ENCODE data around the gene MAP3K8.
"Not testable (repeated sequence)": the region's sequence is repeated elsewhere in the genome, so short reads cannot be mapped to it uniquely, and the experiment has no call there.

The MAP3K8 gene

DNA sequence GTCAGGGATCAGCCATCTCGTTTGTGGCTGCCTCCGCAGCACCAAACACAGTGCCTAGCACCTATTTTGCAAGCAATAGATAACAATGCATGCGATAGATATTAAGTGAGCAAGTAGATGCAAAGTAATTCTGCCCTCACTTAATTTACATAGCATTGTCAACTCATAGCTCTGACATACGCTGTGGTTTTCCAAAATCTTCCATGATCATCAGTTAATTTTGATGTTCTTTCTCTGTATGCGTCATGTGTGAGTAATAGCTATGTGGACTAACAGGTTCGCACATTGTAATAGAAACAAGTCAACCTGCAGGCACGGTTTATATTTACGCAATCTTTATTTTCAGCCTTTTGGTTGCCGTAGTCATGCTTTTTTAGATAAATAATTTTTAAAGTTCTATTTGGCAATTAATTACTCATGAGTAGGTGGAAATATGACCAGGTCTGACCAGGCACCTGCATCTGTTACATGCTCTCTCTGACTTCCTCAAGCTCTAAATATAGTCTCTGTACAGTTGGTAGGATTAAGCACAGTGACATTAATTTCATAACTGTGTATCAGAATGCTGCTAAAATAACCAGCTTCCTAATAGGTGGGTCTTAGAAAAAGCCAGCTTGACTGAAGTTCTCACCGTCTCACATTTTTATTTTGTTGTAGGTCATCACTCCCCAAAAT lies 13.3 kb downstream of the MAP3K8 start:
- DNase-seq (ENCODE audit: low read depth in 2 of 2) = no peak

DNA sequence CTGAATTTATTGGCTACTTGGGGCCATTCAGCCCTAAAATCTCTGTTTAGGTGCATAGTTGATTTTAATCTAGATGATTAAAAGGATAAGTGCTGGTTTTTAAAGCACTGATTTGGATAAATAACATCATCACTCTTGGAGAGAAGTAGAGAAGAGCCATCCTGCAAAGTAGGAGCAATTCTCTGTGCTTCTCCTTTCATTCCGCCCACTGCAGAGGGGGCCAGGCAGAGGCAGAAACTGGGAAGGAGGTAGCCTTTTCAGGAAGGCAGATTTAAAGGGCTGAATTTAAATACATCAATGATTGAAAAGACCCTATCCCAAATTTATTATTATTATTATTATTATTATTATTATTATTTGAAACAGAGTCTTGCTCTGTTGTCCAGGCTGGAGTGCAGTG lies 14.1 kb downstream of the MAP3K8 start:
- DNase-seq (ENCODE audit: low read depth in 2 of 2) = no peak

DNA sequence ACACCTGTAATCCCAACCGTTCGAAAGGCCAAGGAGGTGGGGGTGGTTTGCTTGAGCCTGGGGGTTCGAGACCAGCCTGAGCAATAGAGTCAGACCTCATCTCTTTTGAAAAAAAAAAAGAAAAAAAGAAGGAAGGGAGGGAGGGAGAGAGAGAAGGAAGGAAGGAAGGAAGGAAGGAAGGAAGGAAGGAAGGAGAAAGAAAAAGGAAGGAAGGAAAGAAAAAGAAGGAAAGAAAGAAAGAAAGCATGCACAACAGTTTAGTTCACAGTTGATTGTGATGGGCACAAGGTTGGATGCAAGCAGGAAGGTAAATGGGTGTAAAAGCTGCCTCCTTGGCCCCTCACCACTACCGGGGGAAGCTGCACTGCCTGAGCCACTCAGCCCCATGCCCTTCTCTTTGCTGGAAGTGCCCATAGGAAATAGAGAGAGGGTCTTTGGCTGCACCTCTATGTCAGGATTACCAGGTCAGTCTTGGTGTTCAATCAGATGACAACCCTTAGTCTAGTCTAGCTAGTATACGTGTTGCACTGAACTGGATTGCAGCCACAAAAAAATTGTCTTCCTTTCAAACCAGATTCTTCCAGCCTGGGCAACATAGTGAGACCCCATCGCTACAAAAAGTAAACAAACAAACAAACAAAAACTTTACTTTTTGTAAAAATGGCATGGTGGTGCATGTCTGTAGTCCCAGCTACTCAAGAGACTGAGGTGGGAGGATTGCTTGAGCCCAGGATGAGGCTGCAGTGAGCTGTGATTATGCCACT lies 20.0 kb downstream of the MAP3K8 start:
- no peak for DNase-seq (ENCODE audit: low read depth in 2 of 2)

DNA sequence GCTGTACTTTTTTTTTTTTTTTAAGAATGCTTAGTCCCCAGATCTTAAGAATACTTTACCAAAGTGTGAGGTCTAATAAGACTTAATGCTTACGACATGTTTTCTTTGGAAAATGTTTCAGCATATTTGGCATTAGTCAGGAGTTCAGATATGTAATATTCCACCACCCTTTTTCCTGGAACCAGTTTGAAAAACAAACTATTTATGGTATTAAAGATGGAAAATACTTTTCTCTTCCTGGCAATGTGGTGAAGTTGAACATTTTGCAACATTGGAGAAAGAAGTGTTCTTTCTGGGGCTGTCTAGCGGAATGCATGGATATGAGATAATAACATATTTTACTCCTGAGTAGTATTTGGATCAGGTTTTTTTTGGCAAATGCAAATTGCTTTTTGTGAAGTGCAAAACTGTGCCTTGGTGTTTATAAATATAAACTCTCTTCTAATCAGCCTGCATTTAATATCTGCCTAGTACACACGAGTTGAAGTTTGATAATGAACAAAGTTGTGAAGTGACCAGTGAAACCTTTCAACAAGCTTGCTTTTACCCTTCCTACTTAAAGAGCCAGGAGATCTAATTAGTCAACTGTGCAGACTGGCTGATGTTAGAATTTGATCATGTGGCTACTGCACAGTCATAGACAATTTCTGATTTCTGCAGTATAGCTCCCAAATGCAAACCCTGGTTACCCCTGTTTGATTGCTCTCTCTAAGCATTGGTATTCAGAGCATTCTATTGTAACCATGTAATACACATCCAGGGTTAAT lies 20.9 kb downstream of the MAP3K8 start:
- no peak for DNase-seq (ENCODE audit: low read depth in 2 of 2)

DNA sequence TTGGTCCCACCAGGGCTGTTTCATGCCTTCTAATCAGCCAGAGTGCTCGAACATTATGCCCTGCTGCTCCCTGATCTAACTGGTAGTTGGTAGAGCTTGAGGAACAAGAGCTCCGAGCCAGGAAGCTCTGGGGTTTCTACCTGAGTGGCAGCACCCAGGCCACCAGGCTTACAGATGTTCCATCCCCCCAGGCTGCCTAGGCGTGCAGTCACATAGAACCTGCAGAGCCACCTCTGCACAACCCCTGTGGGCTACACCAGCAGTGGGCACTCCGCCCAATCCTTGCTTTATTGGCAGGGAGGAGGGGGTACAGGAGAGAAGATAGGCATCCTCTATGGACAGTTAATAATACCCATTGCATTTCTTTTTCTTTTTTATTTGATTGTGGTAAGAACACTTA lies 21.8 kb downstream of the MAP3K8 start:
- no peak for DNase-seq (ENCODE audit: low read depth in 2 of 2)

DNA sequence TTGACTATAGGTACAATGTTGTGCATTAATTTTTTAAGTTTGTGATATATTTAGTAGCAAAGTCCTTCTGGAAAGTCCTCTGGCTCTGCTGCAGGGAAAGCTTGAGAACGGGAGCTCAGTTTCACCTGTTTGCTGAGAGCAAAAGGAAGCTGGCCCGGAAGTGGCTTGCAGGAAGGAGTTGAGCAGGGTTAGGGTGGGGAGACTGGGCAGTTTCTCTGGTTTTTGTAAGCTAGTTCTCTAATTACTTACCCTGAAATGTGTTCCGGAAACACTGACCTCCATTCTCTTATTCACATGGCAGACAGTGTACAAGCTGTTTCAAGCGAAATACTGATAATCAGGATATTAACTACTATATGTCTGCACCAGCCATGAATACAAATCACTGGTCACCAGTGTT lies 22.3 kb downstream of the MAP3K8 start:
- no peak for DNase-seq (ENCODE audit: low read depth in 2 of 2)

DNA sequence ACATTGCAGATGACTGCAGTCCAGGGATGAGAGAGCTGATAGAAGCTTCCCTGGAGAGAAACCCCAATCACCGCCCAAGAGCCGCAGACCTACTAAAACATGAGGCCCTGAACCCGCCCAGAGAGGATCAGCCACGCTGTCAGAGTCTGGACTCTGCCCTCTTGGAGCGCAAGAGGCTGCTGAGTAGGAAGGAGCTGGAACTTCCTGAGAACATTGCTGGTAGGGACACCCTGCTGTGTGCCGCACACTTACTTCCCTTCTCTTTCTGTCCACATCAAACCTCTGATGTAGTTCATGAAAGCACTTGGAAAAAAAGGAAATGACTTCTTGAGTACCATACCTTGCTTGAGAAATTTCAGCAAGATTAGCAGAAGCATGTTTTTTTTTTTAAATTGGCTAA lies 25.3 kb downstream of the MAP3K8 start:
- no peak for DNase-seq (ENCODE audit: low read depth in 2 of 2)

DNA sequence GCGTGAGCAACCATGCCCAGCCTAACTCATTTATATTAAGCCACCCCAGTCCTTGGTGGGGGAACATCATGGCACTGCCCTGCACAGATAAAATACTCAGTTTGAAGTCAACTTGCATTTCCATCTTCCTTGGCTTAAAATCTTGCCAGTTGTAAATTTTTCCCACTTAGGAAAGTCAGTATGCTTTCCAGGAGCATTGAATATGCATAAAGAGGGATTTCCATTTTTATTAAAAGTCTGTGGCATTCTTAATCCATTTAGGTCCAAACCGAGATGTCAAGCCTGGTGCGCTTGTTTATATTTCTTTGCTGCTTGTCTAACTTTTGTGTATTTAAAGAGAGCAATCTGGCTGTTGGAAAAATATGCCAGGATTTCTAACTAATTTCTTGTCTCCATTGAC lies 26.1 kb downstream of the MAP3K8 start:
- DNase-seq (ENCODE audit: low read depth in 2 of 2) = no peak

DNA sequence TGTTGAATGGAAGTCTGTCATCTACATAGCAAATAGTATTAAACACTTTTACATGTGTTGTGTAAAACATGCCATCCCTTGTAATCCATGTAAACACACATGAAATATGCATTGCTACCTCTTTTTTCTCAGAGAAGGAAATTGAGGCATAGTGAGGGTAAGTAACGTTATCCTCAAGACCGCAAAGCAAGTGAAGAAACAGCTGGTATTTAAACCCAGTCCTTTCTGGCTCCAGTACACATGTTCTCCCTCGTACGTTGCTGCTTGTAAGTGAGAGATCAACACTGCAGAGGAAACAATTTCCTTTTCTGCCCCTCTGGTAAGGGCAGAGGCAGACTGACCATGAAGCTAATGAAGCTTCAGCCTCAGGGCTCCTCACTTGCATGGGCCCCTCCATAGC lies 28.5 kb downstream of the MAP3K8 start:
- DNase-seq (ENCODE audit: low read depth in 2 of 2) = no peak

DNA sequence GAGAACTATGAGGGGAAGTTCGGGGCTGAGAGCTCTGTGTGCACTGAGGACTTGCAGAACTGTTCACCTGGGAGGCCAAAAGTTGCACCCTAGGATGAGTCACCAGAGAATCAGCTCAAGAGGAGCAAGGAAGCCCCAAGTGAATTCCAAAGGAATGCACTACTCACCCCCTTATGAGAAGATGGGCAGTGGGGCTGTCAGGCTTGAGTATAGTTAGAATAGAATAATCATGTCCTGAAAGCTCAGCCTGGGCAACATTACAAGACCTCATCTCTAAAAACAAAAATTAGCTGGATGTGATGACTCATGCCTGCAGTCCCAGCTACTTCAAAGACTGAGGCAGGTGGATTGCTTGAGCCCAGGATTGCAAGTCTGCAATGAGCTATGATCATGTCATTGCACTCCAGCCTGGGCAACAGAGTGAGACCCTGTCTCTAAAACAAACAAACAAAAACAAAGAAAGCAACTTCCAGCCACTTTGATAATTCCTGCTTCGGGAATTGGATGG lies 30.0 kb downstream of the MAP3K8 start:
- DNase-seq (ENCODE audit: low read depth in 2 of 2) = no peak

DNA sequence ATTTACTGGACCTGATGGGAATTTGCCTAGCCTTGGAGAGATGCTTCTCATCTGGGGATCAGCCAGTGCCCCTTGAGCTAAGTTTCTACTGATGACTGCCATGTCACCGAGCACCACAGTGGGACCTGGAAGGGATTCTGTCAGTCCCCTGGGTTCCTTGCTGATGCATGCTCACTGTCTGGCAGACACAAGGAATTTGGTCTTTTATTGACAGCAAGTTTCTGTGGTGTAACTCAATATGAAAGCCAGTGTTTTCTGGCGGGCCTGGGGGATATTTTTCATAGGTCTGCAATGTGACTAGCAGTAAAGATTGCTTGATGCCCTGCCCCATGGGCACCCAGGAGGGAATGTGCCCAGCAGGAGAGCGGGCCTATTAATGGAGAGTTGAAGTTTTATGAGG lies 30.7 kb downstream of the MAP3K8 start:
- no peak for DNase-seq (ENCODE audit: low read depth in 2 of 2)

DNA sequence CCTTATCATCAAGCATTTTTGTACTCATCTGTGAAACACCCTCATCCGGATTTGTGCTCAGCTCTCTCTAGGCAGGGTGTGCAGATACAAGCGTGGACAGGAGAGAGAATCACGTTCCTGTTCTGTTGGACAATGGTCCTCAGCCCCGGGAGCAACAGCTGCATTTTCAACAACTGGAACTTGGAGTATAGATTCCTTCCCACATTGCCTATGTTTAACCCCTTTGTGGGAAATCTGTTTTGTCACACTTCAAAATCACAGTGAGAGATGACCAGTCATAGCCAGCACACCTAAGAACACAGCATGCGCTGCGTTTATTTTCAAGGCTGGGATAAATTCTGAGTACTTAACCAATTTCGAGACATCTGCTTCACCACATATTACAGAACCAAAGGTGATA lies 32.5 kb downstream of the MAP3K8 start:
- no peak for DNase-seq (ENCODE audit: low read depth in 2 of 2)

DNA sequence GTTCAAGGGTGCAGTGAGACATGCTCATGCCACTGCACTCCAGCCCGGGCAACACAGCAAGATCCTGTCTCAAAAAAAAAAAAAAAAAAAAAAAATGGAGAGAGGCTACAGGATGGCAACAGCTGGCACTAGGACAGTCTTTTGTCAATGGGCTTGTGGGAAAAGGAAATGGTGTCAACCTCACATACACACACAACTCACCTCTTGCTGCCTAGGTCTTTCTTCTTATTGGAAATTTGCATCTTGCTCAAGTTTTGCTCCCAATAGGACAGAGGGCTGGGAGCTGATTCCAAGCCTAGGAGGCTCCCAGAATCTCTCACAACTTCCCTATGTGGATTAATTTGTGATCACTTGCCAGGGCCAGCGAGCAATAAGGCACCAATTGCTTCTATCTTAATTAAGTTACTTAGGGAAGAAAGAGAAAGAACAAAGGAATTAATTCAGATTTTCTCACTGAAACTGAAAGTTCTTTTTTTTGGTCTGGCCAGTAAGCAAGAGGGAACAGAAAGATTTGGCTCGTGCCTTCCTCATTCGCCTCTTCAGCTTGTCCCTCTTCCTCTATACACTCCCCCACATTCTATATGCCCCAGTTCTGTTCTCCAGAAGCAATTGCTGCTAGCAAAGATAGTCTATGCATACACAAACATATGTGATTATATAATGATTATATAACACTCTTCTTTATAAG lies 33.8 kb downstream of the MAP3K8 start:
- DNase-seq (ENCODE audit: low read depth in 2 of 2) = no peak

DNA sequence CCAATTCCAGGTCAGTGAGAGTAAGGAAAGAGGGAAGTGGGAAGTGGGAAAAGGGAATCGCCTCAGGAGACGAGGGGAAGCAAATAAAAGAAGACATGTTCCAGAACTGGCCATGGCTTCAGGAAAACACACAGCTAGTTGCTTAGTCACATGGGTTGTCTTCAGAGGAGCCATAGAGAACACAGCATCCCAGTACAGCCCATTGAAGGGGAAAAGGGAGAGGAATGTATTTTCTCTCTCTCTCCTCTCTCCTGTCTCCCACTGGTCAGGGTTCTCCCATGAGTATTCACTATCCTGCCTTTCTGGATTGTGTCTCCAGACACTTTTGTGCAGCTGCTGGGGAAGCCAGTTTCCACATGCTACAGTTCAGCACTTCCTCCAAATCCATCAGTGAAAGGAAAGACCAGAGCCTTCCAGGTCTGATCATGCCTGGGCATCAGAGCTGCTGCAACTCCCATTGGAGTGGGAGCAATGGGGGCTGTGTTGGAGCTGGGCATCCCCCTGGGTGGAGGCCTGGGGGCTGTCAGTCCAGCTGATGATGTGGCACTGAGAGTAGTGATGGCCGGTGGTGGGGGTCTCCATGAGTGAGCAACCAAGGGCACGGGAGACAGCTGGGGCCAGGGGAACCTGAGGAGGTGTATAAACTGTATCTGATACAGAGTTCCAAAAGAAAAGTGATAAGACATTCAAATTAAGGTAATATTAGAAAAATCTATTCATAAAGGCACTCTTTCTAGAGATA lies 38.6 kb downstream of the MAP3K8 start:
- DNase-seq (ENCODE audit: low read depth in 2 of 2) = no peak

DNA sequence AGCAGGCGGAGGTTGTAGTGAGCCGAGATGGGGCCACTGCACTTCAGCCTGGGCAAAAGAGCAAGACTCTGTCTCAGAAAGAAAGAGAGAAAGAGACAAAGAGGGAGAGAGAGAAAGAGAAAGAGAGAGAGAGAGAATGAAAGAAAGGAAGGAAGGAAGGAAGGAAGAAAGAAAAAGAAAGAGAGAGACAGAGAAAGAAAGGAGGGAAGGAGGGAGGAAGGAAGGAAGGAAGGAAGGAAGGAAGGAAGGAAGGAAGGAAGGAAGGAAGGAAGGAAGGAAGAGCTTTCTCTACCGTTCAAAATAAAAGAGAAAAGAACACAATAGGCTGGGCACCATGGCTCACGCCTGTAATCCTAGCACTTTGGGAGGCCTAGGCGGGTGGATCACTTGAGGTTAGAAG lies 41.5 kb downstream of the MAP3K8 start:
- not testable (repeated sequence) for DNase-seq (ENCODE audit: low read depth in 2 of 2)

DNA sequence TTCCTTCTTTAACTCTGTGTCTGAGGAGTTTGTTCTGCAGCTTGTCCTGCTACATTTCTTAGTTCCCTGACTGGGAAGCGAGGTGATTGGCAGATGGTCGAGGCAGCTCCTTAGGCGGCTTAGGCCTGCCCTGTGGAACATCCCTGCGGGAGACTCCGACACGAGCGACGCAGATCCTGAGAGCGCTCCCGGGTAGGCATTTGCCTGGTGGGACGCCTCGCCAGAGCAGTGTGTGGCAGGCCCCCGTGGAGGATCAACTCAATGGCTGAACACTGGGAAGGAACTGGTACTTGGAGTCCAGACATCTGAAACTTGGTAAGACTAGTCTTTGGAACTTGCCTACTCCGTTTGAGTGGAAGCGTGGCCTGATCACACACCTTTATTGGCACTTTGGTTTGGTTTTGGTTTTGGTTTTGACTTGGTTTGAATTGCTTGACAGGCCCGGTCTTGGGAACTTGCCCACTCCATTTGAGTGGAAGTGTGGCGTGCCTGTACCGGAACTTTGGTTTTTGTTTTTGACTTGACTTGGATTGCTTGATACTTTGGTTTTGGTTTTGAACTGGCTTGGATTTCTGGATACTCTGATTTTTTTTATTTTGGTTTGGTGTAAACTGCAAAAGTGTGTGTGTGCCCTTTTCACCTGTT lies 42.6 kb downstream of the MAP3K8 start:
- no peak for DNase-seq (ENCODE audit: low read depth in 2 of 2)

DNA sequence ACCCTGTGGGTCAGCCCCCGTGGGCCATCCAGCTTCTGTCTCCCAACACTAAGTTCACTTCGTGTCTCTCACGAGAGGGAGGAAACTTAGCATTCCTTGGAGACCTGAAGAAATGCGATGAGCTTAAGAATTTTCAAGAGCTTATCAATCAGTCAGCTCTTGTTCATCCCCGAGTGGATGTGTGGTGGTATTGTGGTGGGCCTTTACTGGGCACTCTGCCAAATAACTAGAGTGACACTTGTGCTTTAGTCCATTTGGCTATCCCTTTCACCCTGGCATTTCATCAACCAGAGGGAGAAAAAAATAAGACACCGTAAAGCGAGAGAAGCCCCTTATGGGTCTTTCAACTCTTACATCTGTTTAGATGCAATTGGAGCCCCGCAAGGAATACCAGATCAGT lies 45.5 kb downstream of the MAP3K8 start:
- not testable (repeated sequence) for DNase-seq (ENCODE audit: low read depth in 2 of 2)

DNA sequence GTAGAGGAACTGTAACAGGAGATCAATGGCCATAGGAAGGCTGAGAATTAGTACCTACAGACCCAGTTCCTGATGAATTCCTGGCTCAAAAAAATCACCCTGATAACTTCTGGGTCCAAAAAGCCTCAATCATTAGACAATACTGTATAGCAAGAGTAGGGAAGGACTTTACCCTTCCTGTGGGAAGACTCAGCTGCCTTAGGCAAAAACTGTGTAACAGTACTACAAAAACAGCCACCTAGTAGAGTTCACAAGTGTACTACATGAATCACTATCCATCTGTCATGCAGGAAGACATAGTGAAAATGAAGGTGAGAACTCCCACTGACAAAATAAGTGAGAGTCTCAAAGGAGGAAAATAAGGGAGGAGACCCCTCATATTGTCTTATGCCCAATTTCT lies 47.6 kb downstream of the MAP3K8 start:
- DNase-seq (ENCODE audit: low read depth in 2 of 2) = no peak

DNA sequence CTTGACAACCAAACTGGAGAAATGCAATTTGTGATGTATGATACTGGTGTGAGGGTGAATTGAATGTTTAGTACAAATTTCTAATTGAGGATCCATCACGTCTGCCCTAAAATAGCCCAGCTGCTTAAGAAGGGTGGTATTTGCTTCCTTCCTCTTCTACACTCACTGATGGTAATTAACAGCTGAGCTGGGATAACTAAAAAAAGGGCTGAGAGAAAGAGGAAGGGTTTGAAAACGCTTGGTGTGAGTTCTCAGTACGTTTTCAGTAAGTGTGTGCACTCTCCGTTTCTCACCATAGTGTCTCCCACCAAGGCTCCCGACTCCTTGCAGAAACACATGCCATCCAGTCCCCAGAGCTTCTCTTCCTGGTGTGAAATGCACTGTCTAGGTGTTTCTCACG lies 54.3 kb downstream of the MAP3K8 start:
- DNase-seq (ENCODE audit: low read depth in 2 of 2) = no peak

DNA sequence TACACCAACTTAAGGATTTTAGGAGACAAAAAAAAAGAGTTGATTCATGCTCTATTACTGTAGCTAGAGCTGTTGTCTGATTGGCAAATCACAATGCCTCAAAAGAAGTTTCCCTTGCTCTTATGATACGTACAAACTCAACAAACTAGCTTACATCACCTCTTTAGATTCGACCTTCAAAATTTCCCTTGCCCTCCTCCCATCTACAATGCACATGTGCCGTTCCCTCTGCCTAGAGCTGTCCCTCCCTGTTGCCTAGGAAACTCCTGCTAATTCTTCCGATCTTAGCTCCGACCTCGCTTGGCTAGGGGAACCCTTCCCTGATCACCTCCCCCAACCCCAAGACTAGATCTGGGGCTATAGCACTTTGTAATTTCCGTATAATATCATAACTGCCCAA lies 55.4 kb downstream of the MAP3K8 start:
- DNase-seq (ENCODE audit: low read depth in 2 of 2) = no peak
